ENCODE data around the gene MRLN.

Gene MRLN

GRCh38 chr10:59706851-59707797, 46.1 kb downstream of the MRLN start:
- Histone ChIP-seq H3K27ac (ENCODE audit: low read depth, low read length) (no peak overlapping the region), H3K9me3 (ENCODE audit: control insufficient read depth in 1 of 2, low read length in 2 of 2) (no peaks in the 10 kb centered on the region), H3K9ac (ENCODE audit: low read depth in 1 of 2, low read length in 2 of 2) (no peak overlapping the region), H3K4me3 (ENCODE audit: low read depth in 1 of 2, low read length in 2 of 2) (no peak overlapping the region), H3K36me3 (ENCODE audit: control insufficient read depth in 1 of 2, insufficient read depth in 2 of 2, low read length in 2 of 2) (no peaks in the 10 kb centered on the region), H3K27me3 (ENCODE audit: control insufficient read depth in 1 of 2, insufficient read depth in 2 of 2, low read length in 2 of 2) (peaks cover 15 to 16% of the 10 kb centered on the region in 2 donors), H3K4me1 (ENCODE audit: control insufficient read depth in 1 of 2, insufficient read depth in 2 of 2, low read length in 2 of 2) (peaks cover 5 to 8% of the 10 kb centered on the region in 2 donors)

GRCh38 chr10:59705931-59706330, 47.3 kb downstream of the MRLN start:
- H3K27ac ChIP-seq (ENCODE audit: low read depth, low read length): no peak overlapping the region
- H3K4me1 ChIP-seq (ENCODE audit: control insufficient read depth in 1 of 2, insufficient read depth in 2 of 2, low read length in 2 of 2): peaks cover 5 to 8% of the 10 kb centered on the region in 2 donors
- peaks cover 11 to 16% of the 10 kb centered on the region in 2 donors for H3K27me3 ChIP-seq (ENCODE audit: control insufficient read depth in 1 of 2, insufficient read depth in 2 of 2, low read length in 2 of 2)
- no peaks in the 10 kb centered on the region for H3K9me3 ChIP-seq (ENCODE audit: control insufficient read depth in 1 of 2, low read length in 2 of 2)
- no peaks in the 10 kb centered on the region for H3K36me3 ChIP-seq (ENCODE audit: control insufficient read depth in 1 of 2, insufficient read depth in 2 of 2, low read length in 2 of 2)
- H3K9ac ChIP-seq (ENCODE audit: low read depth in 1 of 2, low read length in 2 of 2): no peak overlapping the region
- no peak overlapping the region for H3K4me3 ChIP-seq (ENCODE audit: low read depth in 1 of 2, low read length in 2 of 2)

GRCh38 chr10:59704630-59705029, 48.6 kb downstream of the MRLN start:
- Histone ChIP-seq H3K9me3 (ENCODE audit: control insufficient read depth in 1 of 2, low read length in 2 of 2) (no peaks in the 10 kb centered on the region), H3K27me3 (ENCODE audit: control insufficient read depth in 1 of 2, insufficient read depth in 2 of 2, low read length in 2 of 2) (peaks cover 10 to 11% of the 10 kb centered on the region in 2 donors), H3K9ac (ENCODE audit: low read depth in 1 of 2, low read length in 2 of 2) (no peak overlapping the region), H3K36me3 (ENCODE audit: control insufficient read depth in 1 of 2, insufficient read depth in 2 of 2, low read length in 2 of 2) (no peaks in the 10 kb centered on the region), H3K4me3 (ENCODE audit: low read depth in 1 of 2, low read length in 2 of 2) (no peak overlapping the region), H3K4me1 (ENCODE audit: control insufficient read depth in 1 of 2, insufficient read depth in 2 of 2, low read length in 2 of 2) (peaks cover 0 to 8% of the 10 kb centered on the region in 2 donors), H3K27ac (ENCODE audit: low read depth, low read length) (no peak overlapping the region)

- Histone ChIP-seq H3K9ac (ENCODE audit: low read depth in 1 of 2, low read length in 2 of 2) (no peak overlapping the region), H3K36me3 (ENCODE audit: control insufficient read depth in 1 of 2, insufficient read depth in 2 of 2, low read length in 2 of 2) (no peaks in the 10 kb centered on the region), H3K27ac (ENCODE audit: low read depth, low read length) (no peak overlapping the region), H3K27me3 (ENCODE audit: control insufficient read depth in 1 of 2, insufficient read depth in 2 of 2, low read length in 2 of 2) (no peaks in the 10 kb centered on the region), H3K9me3 (ENCODE audit: control insufficient read depth in 1 of 2, low read length in 2 of 2) (no peaks in the 10 kb centered on the region), H3K4me1 (ENCODE audit: control insufficient read depth in 1 of 2, insufficient read depth in 2 of 2, low read length in 2 of 2) (no peaks in the 10 kb centered on the region), H3K4me3 (ENCODE audit: low read depth in 1 of 2, low read length in 2 of 2) (no peak overlapping the region)
Observed at GRCh38 chr10:59702347-59702746, 50.9 kb downstream of the MRLN start.

GRCh38 chr10:59700709-59701108, 52.5 kb downstream of the MRLN start:
- H3K4me3 ChIP-seq (ENCODE audit: low read depth in 1 of 2, low read length in 2 of 2): no peak overlapping the region
- H3K36me3 ChIP-seq (ENCODE audit: control insufficient read depth in 1 of 2, insufficient read depth in 2 of 2, low read length in 2 of 2): no peaks in the 10 kb centered on the region
- no peaks in the 10 kb centered on the region for H3K4me1 ChIP-seq (ENCODE audit: control insufficient read depth in 1 of 2, insufficient read depth in 2 of 2, low read length in 2 of 2)
- H3K9ac ChIP-seq (ENCODE audit: low read depth in 1 of 2, low read length in 2 of 2): no peak overlapping the region
- no peaks in the 10 kb centered on the region for H3K27me3 ChIP-seq (ENCODE audit: control insufficient read depth in 1 of 2, insufficient read depth in 2 of 2, low read length in 2 of 2)
- no peak overlapping the region for H3K27ac ChIP-seq (ENCODE audit: low read depth, low read length)
- no peaks in the 10 kb centered on the region for H3K9me3 ChIP-seq (ENCODE audit: control insufficient read depth in 1 of 2, low read length in 2 of 2)

GRCh38 chr10:59698326-59698725, 54.9 kb downstream of the MRLN start:
- no peaks in the 10 kb centered on the region for H3K36me3 ChIP-seq (ENCODE audit: control insufficient read depth in 1 of 2, insufficient read depth in 2 of 2, low read length in 2 of 2)
- H3K27me3 ChIP-seq (ENCODE audit: control insufficient read depth in 1 of 2, insufficient read depth in 2 of 2, low read length in 2 of 2): no peaks in the 10 kb centered on the region
- H3K9ac ChIP-seq (ENCODE audit: low read depth in 1 of 2, low read length in 2 of 2): no peak overlapping the region
- no peaks in the 10 kb centered on the region for H3K4me1 ChIP-seq (ENCODE audit: control insufficient read depth in 1 of 2, insufficient read depth in 2 of 2, low read length in 2 of 2)
- no peaks in the 10 kb centered on the region for H3K9me3 ChIP-seq (ENCODE audit: control insufficient read depth in 1 of 2, low read length in 2 of 2)
- H3K27ac ChIP-seq (ENCODE audit: low read depth, low read length): no peak overlapping the region
- no peak overlapping the region for H3K4me3 ChIP-seq (ENCODE audit: low read depth in 1 of 2, low read length in 2 of 2)

GRCh38 chr10:59695637-59696036, 57.6 kb downstream of the MRLN start:
- H3K4me1 ChIP-seq (ENCODE audit: control insufficient read depth in 1 of 2, insufficient read depth in 2 of 2, low read length in 2 of 2): no peaks in the 10 kb centered on the region
- H3K27ac ChIP-seq (ENCODE audit: low read depth, low read length): no peak overlapping the region
- H3K9ac ChIP-seq (ENCODE audit: low read depth in 1 of 2, low read length in 2 of 2): no peak overlapping the region
- H3K27me3 ChIP-seq (ENCODE audit: control insufficient read depth in 1 of 2, insufficient read depth in 2 of 2, low read length in 2 of 2): no peaks in the 10 kb centered on the region
- no peaks in the 10 kb centered on the region for H3K9me3 ChIP-seq (ENCODE audit: control insufficient read depth in 1 of 2, low read length in 2 of 2)
- H3K36me3 ChIP-seq (ENCODE audit: control insufficient read depth in 1 of 2, insufficient read depth in 2 of 2, low read length in 2 of 2): no peaks in the 10 kb centered on the region
- H3K4me3 ChIP-seq (ENCODE audit: low read depth in 1 of 2, low read length in 2 of 2): no peak overlapping the region

- no peaks in the 10 kb centered on the region for H3K9me3 ChIP-seq (ENCODE audit: control insufficient read depth in 1 of 2, low read length in 2 of 2)
- H3K4me1 ChIP-seq (ENCODE audit: control insufficient read depth in 1 of 2, insufficient read depth in 2 of 2, low read length in 2 of 2): no peaks in the 10 kb centered on the region
- no peak overlapping the region for H3K9ac ChIP-seq (ENCODE audit: low read depth in 1 of 2, low read length in 2 of 2)
- H3K4me3 ChIP-seq (ENCODE audit: low read depth in 1 of 2, low read length in 2 of 2): no peak overlapping the region
- H3K36me3 ChIP-seq (ENCODE audit: control insufficient read depth in 1 of 2, insufficient read depth in 2 of 2, low read length in 2 of 2): no peaks in the 10 kb centered on the region
- no peak overlapping the region for H3K27ac ChIP-seq (ENCODE audit: low read depth, low read length)
- no peaks in the 10 kb centered on the region for H3K27me3 ChIP-seq (ENCODE audit: control insufficient read depth in 1 of 2, insufficient read depth in 2 of 2, low read length in 2 of 2)
Observed at GRCh38 chr10:59694936-59695335, 58.3 kb downstream of the MRLN start.

- no peaks in the 10 kb centered on the region for H3K9me3 ChIP-seq (ENCODE audit: control insufficient read depth in 1 of 2, low read length in 2 of 2)
- H3K27me3 ChIP-seq (ENCODE audit: control insufficient read depth in 1 of 2, insufficient read depth in 2 of 2, low read length in 2 of 2): no peaks in the 10 kb centered on the region
- no peak overlapping the region for H3K4me3 ChIP-seq (ENCODE audit: low read depth in 1 of 2, low read length in 2 of 2)
- no peaks in the 10 kb centered on the region for H3K4me1 ChIP-seq (ENCODE audit: control insufficient read depth in 1 of 2, insufficient read depth in 2 of 2, low read length in 2 of 2)
- no peak overlapping the region for H3K9ac ChIP-seq (ENCODE audit: low read depth in 1 of 2, low read length in 2 of 2)
- no peak overlapping the region for H3K27ac ChIP-seq (ENCODE audit: low read depth, low read length)
- H3K36me3 ChIP-seq (ENCODE audit: control insufficient read depth in 1 of 2, insufficient read depth in 2 of 2, low read length in 2 of 2): no peaks in the 10 kb centered on the region
Observed at GRCh38 chr10:59692113-59692512, 61.1 kb downstream of the MRLN start.

GRCh38 chr10:59688921-59689351, 64.3 kb downstream of the MRLN start:
- H3K27me3 ChIP-seq (ENCODE audit: control insufficient read depth in 1 of 2, insufficient read depth in 2 of 2, low read length in 2 of 2): no peaks in the 10 kb centered on the region

More at GRCh38 chr10:59688921-59689351, 64.3 kb downstream of the MRLN start:
- Histone ChIP-seq H3K4me1 (ENCODE audit: control insufficient read depth in 1 of 2, insufficient read depth in 2 of 2, low read length in 2 of 2) (no peaks in the 10 kb centered on the region), H3K9me3 (ENCODE audit: control insufficient read depth in 1 of 2, low read length in 2 of 2) (no peaks in the 10 kb centered on the region), H3K9ac (ENCODE audit: low read depth in 1 of 2, low read length in 2 of 2) (no peak overlapping the region), H3K27ac (ENCODE audit: low read depth, low read length) (no peak overlapping the region), H3K36me3 (ENCODE audit: control insufficient read depth in 1 of 2, insufficient read depth in 2 of 2, low read length in 2 of 2) (no peaks in the 10 kb centered on the region), H3K4me3 (ENCODE audit: low read depth in 1 of 2, low read length in 2 of 2) (no peak overlapping the region)

Data from duodenal mucosa (tissue), 2 donors.